GM19452 (cell line): ENCODE data around the gene PTHLH.

ENCODE experiments used
- ATAC-seq: cut with Tn5 transposase; IDR thresholded peaks from one replicate; pipeline ENCODE4 v1.9.1; 2021; ENCODE audit not compliant: unreplicated experiment

Gene PTHLH

DNA sequence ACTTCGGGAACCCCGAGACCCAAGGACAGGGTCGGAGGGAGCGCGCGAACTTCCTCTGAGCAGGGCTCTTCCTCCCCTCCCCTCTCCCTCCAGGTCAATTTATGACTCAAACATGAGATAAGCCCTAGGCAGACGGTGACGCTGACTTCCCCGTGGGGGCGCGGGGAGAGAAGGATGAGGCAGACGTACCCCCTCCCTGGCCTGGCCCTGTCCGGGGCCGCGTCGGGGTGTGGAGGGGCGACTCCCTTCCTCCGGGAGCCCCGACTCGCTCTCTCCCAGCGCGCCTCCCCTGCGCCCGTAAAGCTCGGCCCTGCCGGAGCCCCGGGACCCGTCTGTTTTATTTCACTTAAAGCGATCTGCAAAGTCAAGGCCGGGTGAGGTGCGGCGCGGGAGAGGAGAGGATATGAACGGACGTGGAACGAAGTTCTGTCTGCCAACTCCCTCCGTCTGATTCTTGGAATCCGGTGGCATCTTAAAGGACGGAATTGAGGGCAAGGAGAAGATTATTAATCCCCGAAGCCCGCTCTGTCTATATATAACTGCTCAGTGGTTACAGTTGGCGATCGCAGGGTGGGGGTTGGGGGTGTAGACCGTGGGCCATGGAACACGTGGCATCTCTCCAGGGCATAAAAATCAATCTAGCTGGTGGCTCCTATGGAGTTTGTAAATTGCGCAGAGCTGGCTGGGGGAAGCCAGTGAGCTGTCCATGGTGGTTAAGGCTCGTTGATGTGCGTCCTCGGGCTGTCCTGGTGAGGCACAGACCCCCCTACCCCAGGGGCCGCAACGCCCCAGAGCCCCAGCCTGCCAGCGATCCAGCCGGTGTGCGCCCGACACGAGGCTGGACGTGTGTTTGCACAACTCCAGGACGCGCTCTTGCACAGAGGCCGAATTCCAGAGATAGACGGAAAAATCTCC is 2.9 kb upstream of the PTHLH start:
- no peak for ATAC-seq

DNA sequence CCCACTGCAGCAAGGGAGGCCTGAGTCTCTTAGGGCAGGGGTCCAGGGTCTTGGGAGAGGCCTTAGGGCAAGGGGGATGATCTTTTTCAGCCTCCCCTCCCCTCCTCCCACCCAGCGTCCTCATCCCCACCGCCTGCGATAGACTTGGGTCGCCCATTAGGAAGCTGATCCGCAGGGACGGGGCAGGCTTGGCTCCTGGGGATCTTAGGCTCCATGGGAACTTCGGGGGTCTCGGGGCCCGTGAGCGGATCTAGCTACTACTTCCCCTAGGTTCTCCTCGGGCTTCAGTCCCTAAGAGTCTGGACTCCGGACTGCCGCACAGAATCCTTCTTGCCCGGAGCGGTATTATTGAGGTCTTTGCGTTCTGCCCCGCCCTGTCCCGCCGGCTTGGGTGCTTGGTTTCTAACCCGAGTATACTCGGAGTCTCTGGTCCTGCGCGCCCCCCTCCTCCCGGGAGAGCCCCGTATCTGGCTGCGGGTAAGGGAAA is 2.2 kb upstream of the PTHLH start:
- no peak for ATAC-seq

- no peak for ATAC-seq
Observed at GRCh38 chr12:27973487-27973890, 956 bp upstream of the PTHLH start.

DNA sequence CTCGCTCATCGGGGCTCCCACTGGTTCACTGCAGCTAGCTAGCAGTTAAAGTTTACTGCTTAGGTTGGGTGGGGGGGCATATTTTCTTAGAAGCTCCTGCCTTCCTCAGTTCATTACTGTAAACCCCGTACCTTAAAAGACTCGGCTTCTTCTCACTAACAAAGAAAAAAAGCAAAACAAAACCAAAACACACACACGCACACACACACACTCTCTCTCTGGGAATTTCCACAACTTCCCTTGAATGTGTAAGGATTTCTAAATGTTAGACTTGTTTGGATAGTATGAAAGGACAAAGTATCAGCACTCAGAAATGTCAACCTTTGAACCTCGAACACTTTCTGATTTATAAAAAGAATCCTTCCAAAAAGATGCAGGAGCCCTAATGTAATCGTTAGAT is 927 bp downstream of the PTHLH start:
- ATAC-seq: no peak

DNA sequence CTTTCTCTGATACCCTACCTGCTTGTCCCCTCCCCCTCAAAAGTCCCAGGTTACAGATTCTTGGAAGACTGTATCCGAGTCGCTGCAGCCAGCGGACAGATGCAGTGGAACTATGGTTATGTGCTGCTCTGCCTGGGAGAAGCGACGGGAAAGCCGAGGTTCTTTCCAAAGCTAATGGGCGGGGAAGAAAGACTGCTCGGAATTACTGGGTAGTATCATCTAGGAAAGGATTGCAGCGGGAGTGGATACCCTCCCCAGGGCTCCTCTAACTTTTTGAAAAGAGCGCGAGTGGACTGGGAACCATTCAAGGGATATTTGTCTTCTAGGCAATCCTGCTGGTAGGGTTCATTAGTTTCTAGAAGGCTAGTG is 1.4 kb downstream of the PTHLH start:
- ATAC-seq: no peak

- peak; percentile 14 for ATAC-seq
Observed at GRCh38 chr12:27970401-27971120, 2.0 kb downstream of the PTHLH start.

GRCh38 chr12:27969624-27970400 is 2.7 kb downstream of the PTHLH start:
- peak; percentile 76 for ATAC-seq

- no peak for ATAC-seq
Observed at GRCh38 chr12:27968972-27969623, 3.4 kb downstream of the PTHLH start.

GRCh38 chr12:27967551-27968054 is 4.9 kb downstream of the PTHLH start:
- no peak for ATAC-seq

DNA sequence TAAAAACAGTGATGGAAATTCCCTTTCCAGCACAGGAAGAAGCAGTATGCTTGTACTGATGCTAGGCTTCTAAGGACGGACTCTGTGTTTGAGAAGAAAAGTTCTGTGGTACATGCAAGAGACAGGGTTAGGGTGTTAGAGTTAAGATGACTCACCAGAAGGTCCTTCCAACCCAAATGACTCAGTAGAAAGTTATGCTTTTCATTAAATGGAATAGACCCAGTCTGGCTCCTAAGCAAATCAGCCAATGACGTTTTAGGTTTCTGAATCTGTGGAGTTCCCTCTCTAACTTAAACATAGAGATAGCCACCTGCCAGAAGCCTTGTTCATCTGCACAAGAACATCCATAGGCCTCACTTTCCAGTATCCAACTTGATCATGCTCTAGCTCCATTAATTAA is 5.7 kb downstream of the PTHLH start:
- ATAC-seq: no peak

DNA sequence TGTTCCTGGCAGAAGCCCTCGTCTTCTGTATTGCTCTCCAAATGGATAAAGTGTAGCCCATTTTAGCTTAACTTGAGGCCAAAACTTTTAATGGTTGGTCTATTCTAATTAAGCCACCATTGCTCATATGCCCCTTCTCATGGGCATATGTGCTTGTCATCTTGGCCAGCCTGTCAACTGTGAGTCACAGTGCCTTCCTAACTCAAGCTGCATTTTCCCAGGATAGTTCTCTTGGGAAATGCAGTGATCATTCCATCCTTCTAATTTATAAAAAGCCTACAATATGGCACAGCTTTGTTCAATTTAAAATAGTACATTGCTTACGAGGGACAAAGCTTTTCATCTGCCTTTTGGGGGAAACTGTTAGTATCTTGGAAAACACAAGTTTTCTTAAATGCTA is 6.6 kb downstream of the PTHLH start:
- ATAC-seq: no peak

DNA sequence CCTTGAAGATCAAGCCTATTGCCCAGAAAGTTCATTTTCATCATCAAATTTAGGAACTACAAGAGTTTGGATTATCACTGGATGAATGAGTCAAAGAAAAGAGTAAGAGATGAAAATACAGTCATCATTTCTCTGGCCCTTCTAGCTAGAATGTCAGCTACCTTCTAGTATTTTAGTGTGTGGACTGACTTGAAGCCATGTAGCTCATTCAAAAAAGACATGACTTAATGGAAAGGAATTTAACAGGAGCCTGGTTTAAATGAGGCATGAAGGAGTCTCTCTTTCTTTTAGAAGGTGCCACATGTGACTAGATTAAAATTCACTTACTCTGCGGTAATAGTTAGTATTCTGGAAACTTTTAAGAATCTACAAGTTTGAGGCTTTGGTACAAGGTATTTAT is 7.1 kb downstream of the PTHLH start:
- no peak for ATAC-seq

DNA sequence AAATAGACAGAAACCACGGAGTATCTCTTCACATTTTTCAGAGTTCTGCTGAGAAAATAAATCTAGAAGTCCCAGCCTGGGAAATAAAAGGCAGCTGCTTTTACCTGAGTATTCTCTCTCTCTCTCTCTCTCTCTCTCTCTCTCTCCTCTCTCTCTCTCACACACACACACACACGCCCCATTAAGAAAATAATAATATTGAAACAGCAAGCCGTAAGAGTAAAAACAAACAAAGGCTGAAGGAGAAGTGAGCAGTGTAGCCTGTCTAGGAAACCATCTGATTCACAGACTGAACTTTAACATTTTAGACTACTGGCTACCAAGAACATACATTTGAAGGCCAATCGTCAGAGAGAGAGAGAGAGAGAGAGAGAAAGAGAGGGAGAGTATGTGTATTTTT is 8.4 kb downstream of the PTHLH start:
- ATAC-seq: no peak

- ATAC-seq: no peak
Observed at GRCh38 chr12:27960821-27961220, 11.7 kb downstream of the PTHLH start.

DNA sequence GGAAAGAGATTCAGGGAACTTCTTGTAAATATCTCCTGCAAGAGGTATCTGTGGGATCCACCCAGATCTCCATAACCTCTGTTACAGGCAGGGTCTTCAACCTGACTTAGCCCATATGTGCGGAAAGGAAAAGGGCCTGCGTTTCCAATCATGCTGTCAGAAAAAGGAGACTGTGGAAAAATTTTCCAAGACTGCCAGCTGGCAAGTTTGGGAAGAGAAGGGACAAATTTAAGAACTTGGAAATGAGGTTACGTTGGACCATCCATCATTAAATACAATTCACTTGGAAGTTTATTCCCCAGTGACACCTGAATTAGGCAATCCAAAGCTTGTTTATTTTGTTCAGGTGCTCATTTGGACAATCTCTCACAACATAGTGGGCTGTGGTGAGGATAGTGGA is 13.9 kb downstream of the PTHLH start:
- ATAC-seq: no peak

- no peak for ATAC-seq
Observed at GRCh38 chr12:27957366-27957765, 15.2 kb downstream of the PTHLH start.

DNA sequence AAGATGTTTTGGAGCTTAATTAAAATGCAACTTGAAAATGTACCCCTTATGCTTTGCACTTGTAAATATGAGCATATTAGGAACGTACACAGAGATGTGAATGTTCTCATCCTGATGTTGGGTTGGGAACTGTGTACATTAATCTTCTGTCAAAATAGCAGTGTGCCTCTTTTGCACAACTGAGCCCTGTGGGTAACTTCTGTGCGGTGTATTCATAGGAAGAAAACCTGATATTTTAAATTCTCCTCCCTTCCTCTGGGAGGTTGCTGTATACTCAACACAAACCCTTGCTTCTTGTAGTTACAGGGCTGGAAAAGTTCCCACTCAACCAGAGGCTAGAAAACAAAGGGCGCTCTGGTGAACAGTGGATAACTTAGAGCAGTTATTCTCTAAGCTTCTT is 18.7 kb downstream of the PTHLH start:
- ATAC-seq: no peak

DNA sequence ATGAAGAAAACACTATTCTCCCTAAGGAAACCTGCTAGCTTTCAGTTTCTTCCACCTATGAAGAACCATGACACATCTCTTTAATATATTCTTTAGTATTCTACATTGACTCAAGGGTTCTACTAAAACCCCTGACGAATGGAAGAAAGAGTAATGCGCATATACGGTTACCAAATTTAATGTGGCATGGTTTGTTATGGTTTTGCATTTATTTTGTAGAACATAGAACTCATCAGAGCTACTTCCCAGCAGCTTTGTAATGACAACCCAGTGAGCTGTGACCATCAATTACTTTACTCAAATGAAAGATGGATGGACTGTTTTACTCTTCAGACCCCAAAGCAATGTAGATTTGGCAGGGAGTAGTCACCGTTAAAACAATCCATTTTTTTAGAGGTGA is 19.2 kb downstream of the PTHLH start:
- no peak for ATAC-seq

DNA sequence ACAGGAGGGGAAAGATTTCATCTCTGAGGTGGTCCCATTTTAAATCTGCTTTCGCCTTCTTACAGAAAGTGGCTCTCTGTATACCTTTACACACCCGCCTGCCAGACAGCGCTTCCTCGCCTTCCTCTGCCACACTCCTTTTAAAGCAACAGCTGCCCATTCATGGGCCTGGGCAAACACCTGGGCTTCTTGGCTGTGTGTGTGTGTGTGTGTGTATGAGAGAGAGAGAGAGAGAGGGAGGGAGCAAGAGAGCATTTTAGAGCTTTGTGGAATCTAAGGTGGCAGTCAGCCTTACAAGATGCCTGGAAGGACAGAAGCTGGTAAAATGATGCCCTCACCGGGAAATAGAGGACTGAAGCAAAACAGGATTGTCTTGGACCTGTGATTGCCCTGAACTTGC is 20.0 kb downstream of the PTHLH start:
- no peak for ATAC-seq

- no peak for ATAC-seq
Observed at GRCh38 chr12:27951898-27952297, 20.6 kb downstream of the PTHLH start.

DNA sequence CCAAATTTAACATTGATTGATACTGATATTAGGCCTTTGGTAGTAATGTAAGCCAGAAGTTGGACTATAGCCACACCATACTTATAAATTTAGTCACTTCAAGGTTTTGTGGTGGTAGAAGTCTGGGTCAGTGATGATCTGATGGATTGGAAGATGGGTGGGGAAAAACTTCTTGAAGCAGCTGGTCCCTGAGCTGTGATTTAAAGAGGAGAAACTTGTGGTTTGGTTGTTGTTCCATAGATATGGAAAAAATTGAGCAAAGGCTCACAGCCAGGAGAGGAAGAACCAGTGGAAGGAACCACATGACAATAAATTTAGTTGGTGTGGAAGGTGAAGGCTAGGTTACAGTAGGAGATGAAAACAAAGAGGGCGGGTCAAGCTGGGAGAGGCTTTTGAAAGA is 26.1 kb downstream of the PTHLH start:
- ATAC-seq: no peak
